HL-60 (cell line): Measurements from ENCODE around the gene LRRN4.

Experiments
- GABPA ChIP-seq: IDR thresholded peaks from 2 replicates; pipeline ENCODE4 v1.6.1; 2012; ENCODE audit warnings: low read depth
- POLR2AphosphoS5 ChIP-seq: IDR thresholded peaks from 2 replicates; pipeline ENCODE4 v1.6.1; 2012; ENCODE audit warnings: low read depth
- SPI1 ChIP-seq: IDR thresholded peaks from 2 replicates; pipeline ENCODE4 v1.6.1; 2012; ENCODE audit warnings: low read depth, mild to moderate bottlenecking, borderline replicate concordance
- TF ChIP-seq, protein P1 (sequence below): IDR thresholded peaks from one replicate; pipeline ENCODE4 v1.5.1; 2011; ENCODE audit warnings: low read length, control low read depth, inconsistent platforms; ENCODE audit not compliant: insufficient read depth
- TF ChIP-seq, protein P2 (sequence below): IDR thresholded peaks from 2 replicates; pipeline ENCODE4 v1.6.1; 2012; ENCODE audit warnings: low read depth; ENCODE audit not compliant: insufficient replicate concordance

DNA sequence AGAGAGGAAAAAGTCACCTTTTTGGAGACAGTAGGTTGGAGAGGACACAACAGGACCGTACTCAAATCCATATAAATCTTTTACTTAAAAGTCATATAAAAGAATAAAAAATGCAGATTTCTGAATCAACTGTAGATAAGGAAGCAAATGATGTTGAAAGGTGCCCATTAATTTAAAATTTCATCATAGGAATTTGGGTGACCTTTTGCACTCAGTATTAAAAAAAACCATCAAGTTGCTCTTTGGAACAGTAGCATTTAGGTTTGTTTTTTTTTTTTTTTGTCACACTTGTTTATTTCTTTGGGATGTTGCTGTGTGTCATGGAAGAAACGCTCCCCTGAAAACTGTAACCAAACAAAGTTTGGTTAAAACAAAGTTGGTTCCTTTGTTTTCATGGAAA lies 20.9 kb upstream of the LRRN4 start:
- TF ChIP-seq, protein P1, sequence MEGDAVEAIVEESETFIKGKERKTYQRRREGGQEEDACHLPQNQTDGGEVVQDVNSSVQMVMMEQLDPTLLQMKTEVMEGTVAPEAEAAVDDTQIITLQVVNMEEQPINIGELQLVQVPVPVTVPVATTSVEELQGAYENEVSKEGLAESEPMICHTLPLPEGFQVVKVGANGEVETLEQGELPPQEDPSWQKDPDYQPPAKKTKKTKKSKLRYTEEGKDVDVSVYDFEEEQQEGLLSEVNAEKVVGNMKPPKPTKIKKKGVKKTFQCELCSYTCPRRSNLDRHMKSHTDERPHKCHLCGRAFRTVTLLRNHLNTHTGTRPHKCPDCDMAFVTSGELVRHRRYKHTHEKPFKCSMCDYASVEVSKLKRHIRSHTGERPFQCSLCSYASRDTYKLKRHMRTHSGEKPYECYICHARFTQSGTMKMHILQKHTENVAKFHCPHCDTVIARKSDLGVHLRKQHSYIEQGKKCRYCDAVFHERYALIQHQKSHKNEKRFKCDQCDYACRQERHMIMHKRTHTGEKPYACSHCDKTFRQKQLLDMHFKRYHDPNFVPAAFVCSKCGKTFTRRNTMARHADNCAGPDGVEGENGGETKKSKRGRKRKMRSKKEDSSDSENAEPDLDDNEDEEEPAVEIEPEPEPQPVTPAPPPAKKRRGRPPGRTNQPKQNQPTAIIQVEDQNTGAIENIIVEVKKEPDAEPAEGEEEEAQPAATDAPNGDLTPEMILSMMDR: no peak
- TF ChIP-seq POLR2AphosphoS5: no peak
- TF ChIP-seq, protein P2, sequence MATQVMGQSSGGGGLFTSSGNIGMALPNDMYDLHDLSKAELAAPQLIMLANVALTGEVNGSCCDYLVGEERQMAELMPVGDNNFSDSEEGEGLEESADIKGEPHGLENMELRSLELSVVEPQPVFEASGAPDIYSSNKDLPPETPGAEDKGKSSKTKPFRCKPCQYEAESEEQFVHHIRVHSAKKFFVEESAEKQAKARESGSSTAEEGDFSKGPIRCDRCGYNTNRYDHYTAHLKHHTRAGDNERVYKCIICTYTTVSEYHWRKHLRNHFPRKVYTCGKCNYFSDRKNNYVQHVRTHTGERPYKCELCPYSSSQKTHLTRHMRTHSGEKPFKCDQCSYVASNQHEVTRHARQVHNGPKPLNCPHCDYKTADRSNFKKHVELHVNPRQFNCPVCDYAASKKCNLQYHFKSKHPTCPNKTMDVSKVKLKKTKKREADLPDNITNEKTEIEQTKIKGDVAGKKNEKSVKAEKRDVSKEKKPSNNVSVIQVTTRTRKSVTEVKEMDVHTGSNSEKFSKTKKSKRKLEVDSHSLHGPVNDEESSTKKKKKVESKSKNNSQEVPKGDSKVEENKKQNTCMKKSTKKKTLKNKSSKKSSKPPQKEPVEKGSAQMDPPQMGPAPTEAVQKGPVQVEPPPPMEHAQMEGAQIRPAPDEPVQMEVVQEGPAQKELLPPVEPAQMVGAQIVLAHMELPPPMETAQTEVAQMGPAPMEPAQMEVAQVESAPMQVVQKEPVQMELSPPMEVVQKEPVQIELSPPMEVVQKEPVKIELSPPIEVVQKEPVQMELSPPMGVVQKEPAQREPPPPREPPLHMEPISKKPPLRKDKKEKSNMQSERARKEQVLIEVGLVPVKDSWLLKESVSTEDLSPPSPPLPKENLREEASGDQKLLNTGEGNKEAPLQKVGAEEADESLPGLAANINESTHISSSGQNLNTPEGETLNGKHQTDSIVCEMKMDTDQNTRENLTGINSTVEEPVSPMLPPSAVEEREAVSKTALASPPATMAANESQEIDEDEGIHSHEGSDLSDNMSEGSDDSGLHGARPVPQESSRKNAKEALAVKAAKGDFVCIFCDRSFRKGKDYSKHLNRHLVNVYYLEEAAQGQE: no peak
- no peak for TF ChIP-seq GABPA
- TF ChIP-seq SPI1: no peak
